ENCODE results near the gene HPCAL1. TPM values are rescaled to one million over a fixed set of nuclear protein-coding genes. Genes with fewer than 3 reads are reported as not detected.

The HPCAL1 gene
- total RNA-seq, 6 experiments from 2014 or later, result 23.1 to 68.8 (median 29.1) TPM

DNA sequence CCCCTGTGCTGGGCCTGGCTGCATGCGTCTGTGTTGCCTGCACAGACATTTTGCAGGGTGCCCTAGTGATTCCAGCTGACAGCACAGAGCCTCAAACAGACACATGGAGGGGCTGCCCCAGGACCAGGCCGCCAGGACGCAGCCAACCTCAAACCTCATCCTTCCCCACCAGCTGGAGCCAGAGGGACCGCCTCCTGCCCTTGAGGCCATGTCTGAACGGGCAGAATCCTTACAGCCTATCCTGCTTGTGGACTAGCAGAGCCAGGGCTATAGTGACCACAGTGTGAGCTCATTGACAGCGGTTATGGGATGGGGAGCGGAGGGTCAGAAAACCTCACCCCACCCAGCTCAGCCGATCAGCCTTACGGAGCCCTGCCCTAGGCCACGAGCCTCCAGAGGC lies 123.0 kb downstream of the HPCAL1 start:
- intact Hi-C loops (cut with DNase I), result loop anchor here in 1 of 2 donors (10.0 kb wide), 1 partner anchor 621 kb away; no protein-coding TSS in a partner anchor
- WGBS (ENCODE audit: insufficient coverage, low coverage, low lambda C conversion rate, missing lambda C conversion rate), result 60% methylated on average over 1 of the region's 10 CpGs
- DNase-seq, result no peak
- H3K4me3 ChIP-seq, result no peak overlapping the region
- H3K4me1 ChIP-seq, result no peaks in the 10 kb centered on the region
- no peak for TF ChIP-seq POLR2A (IDR thresholded peaks at IDR 0.05)
- TF ChIP-seq, protein P1, sequence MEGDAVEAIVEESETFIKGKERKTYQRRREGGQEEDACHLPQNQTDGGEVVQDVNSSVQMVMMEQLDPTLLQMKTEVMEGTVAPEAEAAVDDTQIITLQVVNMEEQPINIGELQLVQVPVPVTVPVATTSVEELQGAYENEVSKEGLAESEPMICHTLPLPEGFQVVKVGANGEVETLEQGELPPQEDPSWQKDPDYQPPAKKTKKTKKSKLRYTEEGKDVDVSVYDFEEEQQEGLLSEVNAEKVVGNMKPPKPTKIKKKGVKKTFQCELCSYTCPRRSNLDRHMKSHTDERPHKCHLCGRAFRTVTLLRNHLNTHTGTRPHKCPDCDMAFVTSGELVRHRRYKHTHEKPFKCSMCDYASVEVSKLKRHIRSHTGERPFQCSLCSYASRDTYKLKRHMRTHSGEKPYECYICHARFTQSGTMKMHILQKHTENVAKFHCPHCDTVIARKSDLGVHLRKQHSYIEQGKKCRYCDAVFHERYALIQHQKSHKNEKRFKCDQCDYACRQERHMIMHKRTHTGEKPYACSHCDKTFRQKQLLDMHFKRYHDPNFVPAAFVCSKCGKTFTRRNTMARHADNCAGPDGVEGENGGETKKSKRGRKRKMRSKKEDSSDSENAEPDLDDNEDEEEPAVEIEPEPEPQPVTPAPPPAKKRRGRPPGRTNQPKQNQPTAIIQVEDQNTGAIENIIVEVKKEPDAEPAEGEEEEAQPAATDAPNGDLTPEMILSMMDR (IDR thresholded peaks at IDR 0.05), result no peak
- H3K36me3 ChIP-seq, result peaks cover 0 to 21% (median under 1%) of the 10 kb centered on the region in 4 donors
- no peaks in the 10 kb centered on the region for H3K27me3 ChIP-seq
- peak in 1 of 4 donors; percentile 3 for ATAC-seq
- H3K27ac ChIP-seq, result no peak overlapping the region
- H3K9me3 ChIP-seq, result no peaks in the 10 kb centered on the region

DNA sequence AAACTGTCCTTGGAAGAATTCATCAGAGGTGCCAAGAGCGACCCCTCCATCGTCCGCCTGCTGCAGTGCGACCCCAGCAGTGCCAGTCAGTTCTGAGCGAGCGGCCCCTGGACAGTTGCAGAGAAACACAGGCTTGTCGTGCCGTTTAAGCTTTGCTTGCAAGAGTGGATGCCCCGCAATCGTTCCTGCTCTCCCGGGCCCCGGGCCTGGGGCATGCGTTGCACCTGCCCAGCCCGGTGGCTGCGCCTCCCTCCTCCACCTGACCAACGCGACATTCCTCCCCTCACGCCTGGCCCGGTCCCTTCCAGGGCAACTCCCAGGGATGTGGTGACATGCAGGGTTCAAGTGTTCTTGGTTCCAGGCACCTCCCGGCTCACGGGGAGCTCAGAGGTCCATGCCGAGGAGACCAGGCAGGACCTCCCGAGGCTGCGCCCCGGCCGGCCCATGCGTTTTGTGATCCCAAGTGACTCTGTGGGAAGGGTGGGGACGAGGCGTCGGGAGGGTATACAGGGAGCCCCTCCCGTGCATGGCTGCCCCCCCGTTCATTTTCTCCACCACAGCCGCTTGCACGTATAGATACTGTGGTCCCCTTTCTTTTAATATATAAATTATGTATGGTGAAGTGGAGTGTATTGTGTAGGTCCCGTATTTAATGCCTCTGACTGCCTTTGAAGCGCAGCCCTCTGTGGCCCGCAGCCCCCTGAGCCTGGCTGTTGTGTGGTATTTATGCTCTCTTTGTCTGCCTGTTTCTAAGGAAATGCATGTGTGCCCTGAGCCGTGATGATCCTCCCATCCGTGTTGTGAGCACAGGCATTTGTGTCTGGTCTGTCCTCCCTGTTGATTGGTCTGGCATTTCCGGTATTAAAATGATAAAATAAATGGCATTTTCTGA lies 124.3 kb downstream of the HPCAL1 start:
- DNase-seq, result no peak
- no peak overlapping the region for H3K27ac ChIP-seq
- H3K36me3 ChIP-seq, result peaks cover 0 to 15% (median under 1%) of the 10 kb centered on the region in 4 donors
- H3K4me3 ChIP-seq, result no peak overlapping the region
- no peak for ATAC-seq
- H3K9me3 ChIP-seq, result no peaks in the 10 kb centered on the region
- 90% methylated on average over 16 of the region's 40 CpGs for WGBS (ENCODE audit: insufficient coverage, low coverage, low lambda C conversion rate, missing lambda C conversion rate)
- intact Hi-C loops (cut with DNase I), result loop anchor here in 1 of 2 donors (10.0 kb wide), 1 partner anchor 622 kb away; no protein-coding TSS in a partner anchor
- H3K27me3 ChIP-seq, result no peaks in the 10 kb centered on the region
- no peak for TF ChIP-seq POLR2A (IDR thresholded peaks at IDR 0.05)
- TF ChIP-seq, protein P1 (IDR thresholded peaks at IDR 0.05), result no peak
- H3K4me1 ChIP-seq, result peaks cover 0 to 2% (median 0%) of the 10 kb centered on the region in 4 donors

DNA sequence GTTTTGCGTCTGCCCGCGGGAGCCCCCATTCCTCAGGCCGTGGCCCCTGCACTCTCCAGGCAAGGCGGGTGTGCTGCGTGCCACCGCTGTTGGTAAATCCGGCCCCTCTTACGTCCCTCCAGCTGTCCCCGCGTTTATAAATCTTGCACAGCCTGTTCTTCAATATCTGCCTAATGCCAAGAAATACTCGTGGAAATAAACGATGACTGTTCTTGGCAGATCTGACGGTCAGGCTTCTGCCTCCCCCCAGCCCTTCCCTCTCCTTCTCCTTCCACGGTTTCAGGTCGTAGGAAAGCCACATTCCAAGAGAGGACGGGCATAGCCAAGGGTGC lies 124.9 kb downstream of the HPCAL1 start:
- no peak for DNase-seq
- no peak for ATAC-seq

DNA sequence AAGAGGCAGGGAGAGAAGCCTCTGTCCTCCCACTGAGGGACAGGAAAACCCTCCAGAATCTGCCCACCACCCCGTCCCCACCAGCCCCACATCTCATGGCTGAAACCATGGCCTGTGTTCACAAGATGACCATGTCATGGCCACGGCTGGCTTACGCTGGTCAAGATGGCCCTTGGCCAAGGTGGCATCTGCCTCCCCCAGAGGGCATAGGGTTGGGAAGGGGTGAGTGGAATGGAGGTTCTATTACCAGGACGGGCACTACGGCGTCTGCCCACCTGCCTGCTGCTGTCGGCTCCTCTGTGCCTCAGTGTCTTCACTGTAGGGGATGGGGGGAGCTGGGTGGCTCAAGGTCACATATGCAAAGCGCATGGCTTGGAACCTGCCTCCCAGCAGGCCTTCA lies 125.7 kb downstream of the HPCAL1 start:
- Histone ChIP-seq H3K9me3 (no peaks in the 10 kb centered on the region), H3K36me3 (peaks cover 0 to 7% (median under 1%) of the 10 kb centered on the region in 4 donors), H3K27ac (no peak overlapping the region), H3K27me3 (no peaks in the 10 kb centered on the region), H3K4me3 (no peak overlapping the region), H3K4me1 (peaks cover 0 to 6% (median 0%) of the 10 kb centered on the region in 4 donors)
- no peak for DNase-seq
- WGBS (ENCODE audit: insufficient coverage, low coverage, low lambda C conversion rate, missing lambda C conversion rate), result 95% methylated on average over 3 of the region's 8 CpGs
- intact Hi-C loops (cut with DNase I), result loop anchor here in 1 of 2 donors (10.0 kb wide), 1 partner anchor 624 kb away; no protein-coding TSS in a partner anchor
- ATAC-seq, result no peak
- TF ChIP-seq, protein P1 (IDR thresholded peaks at IDR 0.05), result no peak
- TF ChIP-seq POLR2A (IDR thresholded peaks at IDR 0.05), result no peak

More for the DNA sequence above, 124.9 kb downstream of the HPCAL1 start:
- peaks cover 0 to 6% (median 0%) of the 10 kb centered on the region in 4 donors for H3K4me1 ChIP-seq
- TF ChIP-seq, protein P1 (IDR thresholded peaks at IDR 0.05), result no peak
- TF ChIP-seq POLR2A (IDR thresholded peaks at IDR 0.05), result no peak
- no peaks in the 10 kb centered on the region for H3K27me3 ChIP-seq
- H3K9me3 ChIP-seq, result no peaks in the 10 kb centered on the region
- peaks cover 0 to 10% (median under 1%) of the 10 kb centered on the region in 4 donors for H3K36me3 ChIP-seq
- WGBS (ENCODE audit: insufficient coverage, low coverage, low lambda C conversion rate, missing lambda C conversion rate), result 72% methylated on average over 5 of the region's 17 CpGs
- no peak overlapping the region for H3K27ac ChIP-seq
- H3K4me3 ChIP-seq, result no peak overlapping the region
- intact Hi-C loops (cut with DNase I), result loop anchor here in 1 of 2 donors (10.0 kb wide), 1 partner anchor 623 kb away; no protein-coding TSS in a partner anchor

Measured in right lobe of liver (tissue), 6 donors.